HL-60 (cell line): ENCODE data around the gene KLHL26.

Experiments used
- CTCF ChIP-seq: IDR thresholded peaks from one replicate; pipeline ENCODE4 v1.5.1; 2011; ENCODE audit warnings: low read length, control low read depth, inconsistent platforms; ENCODE audit not compliant: insufficient read depth
- GABPA ChIP-seq: IDR thresholded peaks from 2 replicates; pipeline ENCODE4 v1.6.1; 2012; ENCODE audit warnings: low read depth
- POLR2AphosphoS5 ChIP-seq: IDR thresholded peaks from 2 replicates; pipeline ENCODE4 v1.6.1; 2012; ENCODE audit warnings: low read depth
- REST ChIP-seq: IDR thresholded peaks from 2 replicates; pipeline ENCODE4 v1.6.1; 2012; ENCODE audit warnings: low read depth; ENCODE audit not compliant: insufficient replicate concordance

GRCh38 chr19:18719541-18719940 is 82.7 kb downstream of the KLHL26 start:
- TF ChIP-seq CTCF, result no peak
- TF ChIP-seq POLR2AphosphoS5, result no peak
- TF ChIP-seq REST, result no peak
- TF ChIP-seq GABPA, result no peak
